ENCODE measurements around the gene NLGN2.
"Not testable (repeated sequence)": the region's sequence is repeated elsewhere in the genome, so short reads cannot be mapped to it uniquely, and the experiment has no call there.

Gene NLGN2

DNA sequence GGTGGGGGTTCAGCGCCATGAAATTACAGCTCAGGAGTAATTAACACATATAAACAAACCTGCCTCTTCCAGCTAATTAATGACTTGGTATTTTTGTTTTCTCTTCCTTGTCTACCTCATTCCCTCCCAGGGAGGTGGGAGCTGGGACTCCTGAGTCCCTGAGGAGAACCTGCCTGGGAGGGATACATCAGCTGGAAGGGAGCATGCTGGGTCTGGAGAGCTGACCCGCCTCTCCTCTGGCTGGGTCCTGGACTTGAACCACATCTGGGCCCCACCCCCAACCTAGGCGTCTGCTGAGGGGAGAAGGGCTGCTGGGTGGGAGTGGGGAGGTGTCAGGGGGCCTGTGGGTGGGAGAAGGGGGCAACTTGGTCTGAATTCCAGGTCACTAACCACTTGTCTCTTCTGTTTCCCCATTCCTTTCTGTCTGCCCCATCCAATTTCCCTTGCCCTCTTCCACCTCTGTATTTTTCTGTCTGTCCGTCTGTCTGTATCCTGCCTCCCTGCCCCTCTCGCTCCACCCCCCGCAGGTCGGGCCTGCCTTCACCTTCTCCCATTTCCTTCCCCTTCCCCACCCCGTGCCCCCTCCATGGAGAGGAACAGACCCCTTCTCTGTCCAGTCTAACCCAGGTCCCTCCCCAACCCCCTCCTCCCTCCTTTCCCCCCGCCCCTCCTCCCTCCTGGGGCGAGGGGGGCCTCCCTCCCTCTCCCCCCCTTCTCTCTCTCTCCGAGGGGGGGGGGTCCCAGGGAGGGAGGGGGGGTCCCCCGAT lies at the start of gene NLGN2:
TSS of gene NLGN2 (plus strand) at position 361 of the 767 bp plus-strand sequence. CDS start 411 bp downstream, outside the sequence.
- no peak for FAIRE-seq

GRCh38 chr17:7361906-7362305 lies 45.7 kb upstream of the NLGN2 start:
- FAIRE-seq, result no peak

DNA sequence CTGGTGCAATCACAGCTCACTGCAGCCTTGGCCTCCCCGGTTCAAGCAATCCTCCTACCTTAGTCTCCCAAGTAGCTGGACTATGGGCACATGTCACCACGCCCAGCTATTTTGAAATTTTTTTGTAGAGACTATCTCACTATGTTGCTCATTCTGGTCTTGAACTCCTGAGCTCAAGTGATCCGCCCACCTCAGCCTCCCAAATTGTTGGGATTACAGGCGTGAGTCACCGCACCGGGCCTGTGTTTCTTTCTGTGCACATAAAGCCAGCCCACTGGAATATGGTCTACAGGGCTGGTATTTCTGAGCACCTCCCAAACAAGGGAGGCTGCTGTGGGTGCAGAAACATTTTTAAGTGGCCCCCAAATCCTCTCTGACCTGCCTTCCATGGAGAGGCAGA lies 44.3 kb upstream of the NLGN2 start:
- FAIRE-seq, result no peak

DNA sequence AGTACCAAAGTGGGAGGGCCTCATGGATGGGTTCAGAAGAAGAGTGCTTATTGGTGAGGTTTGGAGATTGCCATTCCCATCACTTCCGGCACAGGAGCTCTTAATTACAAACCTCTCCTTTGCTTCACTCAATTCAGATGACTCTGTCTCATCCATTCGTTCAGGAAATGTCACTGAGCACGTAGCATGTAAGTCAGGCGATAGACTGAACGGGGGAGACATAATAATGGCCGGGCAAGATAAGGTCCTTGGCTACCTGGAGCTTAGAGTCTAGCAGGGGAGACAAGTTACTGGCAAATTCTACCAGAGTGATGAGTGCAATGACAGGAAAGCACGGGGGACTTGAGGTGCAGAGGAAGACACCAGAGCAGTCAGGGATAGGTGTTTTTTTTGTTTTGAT lies 41.7 kb upstream of the NLGN2 start:
- FAIRE-seq, result not testable (repeated sequence)

GRCh38 chr17:7367083-7367482 lies 40.6 kb upstream of the NLGN2 start:
- FAIRE-seq, result no peak

GRCh38 chr17:7367918-7368598 lies 39.6 kb upstream of the NLGN2 start:
- FAIRE-seq, result no peak

DNA sequence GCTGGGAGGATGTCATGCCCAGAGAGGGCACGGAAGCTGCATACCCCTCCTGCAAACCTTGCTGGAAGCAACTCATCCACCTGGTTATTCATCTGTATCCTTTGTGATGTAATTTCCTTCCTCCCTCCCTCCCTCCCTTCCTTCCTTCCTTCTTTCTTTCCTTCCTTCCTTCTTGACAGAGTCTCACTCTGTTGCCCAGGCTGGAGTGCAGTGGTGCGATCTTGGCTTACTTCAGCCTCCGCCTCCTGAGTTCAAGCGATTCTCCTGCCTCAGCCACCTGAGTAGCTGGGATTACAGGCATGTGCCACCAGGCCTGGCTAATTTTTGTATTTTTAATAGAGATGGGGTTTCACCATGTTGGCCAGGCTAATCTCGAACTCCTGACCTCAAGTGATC lies 39.0 kb upstream of the NLGN2 start:
- not testable (repeated sequence) for FAIRE-seq

DNA sequence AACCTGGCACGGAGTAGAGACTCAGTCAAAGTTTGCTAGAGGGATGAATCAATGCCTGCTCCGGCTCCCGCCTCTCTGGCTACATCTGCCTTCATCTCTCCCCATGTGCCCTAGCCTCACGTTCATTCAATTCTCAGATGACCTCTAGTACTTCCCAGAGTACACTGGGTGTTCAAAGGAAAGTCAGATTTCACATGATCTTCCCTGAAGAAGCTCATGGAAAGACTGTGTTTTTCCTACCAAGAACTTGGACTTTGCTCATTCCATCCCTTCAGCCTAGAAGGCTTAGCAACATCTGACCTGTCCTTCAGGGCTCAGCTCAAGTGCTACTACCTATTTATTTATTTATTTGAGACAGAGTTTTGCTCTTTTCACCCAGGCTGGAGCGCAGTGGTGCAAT lies 37.8 kb upstream of the NLGN2 start:
- FAIRE-seq, result no peak

GRCh38 chr17:7370853-7371252 lies 36.8 kb upstream of the NLGN2 start:
- no peak for FAIRE-seq

DNA sequence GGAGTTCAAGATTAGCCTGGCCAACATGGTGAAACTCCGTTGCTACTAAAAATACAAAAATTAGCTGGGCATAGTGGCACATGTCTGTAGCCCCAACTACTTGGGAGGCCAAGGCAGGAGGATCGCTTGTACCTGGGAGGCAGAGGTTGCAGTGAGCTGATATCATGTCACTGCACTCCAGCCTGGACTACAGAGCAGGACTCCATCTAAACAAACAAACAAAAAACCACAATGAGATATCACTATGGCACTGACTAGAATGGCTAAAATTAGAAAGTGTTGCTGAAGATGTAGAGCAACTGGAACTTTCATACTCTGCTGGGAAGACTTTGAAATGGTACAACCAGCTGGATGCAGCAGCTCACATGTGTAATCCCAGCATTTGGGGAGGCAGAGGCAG lies 33.3 kb upstream of the NLGN2 start:
- no peak for FAIRE-seq

GRCh38 chr17:7379134-7379533 lies 28.5 kb upstream of the NLGN2 start:
- FAIRE-seq, result no peak

DNA sequence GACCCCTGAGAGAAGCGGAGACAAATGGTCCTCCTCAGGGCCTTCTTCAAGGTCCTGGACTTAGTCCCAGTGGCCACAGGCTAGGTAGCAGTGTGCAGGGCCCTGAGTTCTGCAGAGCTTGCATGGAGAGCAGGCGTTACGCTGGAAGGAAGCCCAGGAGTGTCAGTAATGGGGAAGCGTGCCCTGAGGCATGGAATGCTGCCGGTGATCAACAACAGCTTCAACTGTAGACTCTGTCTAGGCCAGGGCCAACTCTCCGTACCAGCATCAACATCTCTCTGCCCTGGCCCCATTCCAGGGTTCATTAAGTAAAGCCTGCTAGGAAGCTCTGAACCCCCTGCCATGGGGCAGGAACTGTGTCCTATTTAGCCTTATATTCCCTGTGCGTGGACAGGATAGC lies 27.3 kb upstream of the NLGN2 start:
- no peak for FAIRE-seq

- no peak for FAIRE-seq
These were observed 26.6 kb upstream of the NLGN2 start, which contains the start of gene TNK1 for GRCh38 chr17:7380855-7381683. TNK1 (plus strand) TSS chr17:7381089; CDS start chr17:7382927, 1,838 bp downstream.

DNA sequence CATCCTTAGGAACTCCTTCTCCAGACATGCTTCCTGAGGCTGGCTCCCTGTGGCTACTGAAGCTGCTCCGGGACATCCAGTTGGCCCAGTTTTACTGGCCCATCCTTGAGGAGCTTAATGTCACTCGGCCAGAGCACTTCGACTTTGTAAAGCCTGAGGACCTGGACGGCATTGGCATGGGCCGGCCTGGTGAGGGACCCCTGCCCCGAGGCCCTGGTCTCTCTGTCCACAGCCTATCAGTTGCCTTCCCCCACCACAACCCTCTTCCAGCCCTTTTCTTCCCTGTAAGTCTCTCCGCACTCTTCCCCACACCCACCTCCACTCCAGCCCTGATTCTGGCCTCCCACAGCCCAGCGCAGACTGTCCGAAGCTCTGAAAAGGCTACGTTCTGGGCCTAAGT lies 24.7 kb upstream of the NLGN2 start:
- FAIRE-seq, result no peak

GRCh38 chr17:7383371-7383741 lies 24.3 kb upstream of the NLGN2 start:
- FAIRE-seq, result no peak

DNA sequence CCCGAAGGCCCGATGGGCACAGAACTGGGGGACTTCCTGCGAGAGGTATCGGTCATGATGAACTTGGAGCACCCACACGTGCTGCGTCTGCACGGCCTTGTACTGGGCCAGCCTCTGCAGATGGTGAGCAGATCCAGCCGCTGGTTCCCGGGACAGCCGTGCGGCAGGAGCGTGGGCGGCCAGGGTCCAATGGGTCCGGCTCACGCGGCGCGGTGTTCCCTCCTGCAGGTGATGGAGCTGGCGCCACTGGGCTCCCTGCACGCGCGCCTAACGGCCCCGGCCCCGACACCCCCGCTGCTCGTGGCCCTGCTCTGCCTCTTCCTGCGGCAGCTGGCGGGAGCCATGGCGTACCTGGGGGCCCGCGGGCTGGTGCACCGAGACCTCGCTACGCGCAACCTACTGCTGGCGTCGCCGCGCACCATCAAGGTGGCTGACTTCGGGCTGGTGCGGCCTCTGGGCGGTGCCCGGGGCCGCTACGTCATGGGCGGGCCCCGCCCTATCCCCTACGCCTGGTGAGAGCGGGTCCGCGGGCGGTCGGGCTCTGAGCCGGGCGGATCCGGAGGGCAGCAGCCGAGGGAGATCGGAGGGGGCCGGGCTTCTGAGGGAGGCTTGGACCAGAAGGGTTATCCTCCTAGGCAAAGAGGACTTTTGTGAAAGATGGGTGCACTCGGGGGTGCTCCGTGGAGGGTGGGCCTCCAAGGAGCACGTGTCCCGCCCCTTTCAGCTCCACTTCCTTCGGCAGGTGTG lies 23.7 kb upstream of the NLGN2 start:
- no peak for FAIRE-seq

DNA sequence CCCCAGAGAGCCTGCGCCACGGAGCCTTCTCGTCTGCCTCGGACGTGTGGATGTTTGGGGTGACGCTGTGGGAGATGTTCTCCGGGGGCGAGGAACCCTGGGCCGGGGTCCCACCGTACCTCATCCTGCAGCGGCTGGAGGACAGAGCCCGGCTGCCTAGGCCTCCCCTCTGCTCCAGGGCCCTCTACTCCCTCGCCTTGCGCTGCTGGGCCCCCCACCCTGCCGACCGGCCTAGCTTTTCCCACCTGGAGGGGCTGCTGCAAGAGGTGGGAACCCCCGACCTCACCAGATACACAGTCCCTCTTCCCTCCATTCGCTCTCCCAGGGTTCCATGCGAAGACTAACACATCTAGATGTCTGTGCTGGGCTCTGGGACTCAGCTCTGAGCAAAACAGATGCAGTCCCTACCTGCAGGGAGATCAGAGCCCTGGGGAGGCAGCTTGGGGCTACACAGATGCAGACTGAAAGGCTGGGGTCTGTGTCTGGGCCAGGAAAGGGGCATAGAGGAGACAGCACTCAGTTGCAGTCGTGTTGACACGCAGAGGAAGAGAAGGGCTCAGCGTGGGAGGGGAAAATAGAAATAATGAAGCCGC lies 23.1 kb upstream of the NLGN2 start:
- no peak for FAIRE-seq

- no peak for FAIRE-seq
These were observed 18.8 kb upstream of the NLGN2 start for GRCh38 chr17:7388856-7389255.

DNA sequence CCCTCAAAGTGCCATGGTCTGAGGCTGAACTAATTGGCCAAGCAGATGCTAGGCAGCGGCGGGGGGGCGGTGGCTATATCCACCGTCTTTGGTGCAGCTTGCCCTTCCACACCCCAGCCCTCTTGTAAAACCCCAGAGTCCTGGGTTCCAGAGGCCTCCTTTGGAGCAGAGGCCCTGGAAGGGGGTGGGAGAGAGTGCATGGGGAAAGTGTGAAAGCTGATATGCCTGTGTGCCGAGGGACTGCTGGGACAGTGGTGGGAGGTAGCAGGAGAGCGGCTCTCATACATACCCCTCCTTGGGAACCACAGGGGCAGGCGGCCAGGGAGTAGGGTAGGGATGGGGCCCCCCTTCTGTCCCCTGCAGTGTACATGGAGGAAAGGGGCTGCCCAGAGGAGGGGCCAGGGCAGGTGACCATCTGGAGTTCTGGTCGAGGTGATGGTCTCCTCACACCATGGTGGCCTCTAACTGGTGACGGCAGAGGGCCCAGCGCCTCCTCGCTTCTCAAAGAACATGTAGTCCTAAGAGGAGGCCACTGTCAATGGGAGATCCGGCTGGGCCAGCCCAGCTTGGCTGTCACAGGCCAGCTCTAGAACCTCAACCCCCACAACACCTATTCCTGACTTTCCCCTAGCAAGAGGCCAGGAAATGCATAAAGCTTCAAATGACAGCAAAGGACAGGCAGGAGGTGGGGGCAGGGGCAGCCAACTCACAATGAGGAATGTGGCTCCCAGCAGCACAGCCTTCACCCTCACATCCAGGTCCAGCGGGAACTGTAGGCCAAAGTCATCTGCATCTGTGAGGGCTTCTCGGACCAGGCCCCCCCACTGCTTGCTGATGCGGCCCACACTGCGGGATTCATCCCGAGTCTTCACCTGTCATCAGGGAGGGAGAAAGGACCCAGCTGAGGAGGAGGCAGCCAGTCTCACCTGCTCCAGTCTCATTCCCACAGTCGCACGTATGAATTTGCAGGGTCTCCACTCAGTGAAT lies 17.4 kb upstream of the NLGN2 start:
- no peak for FAIRE-seq

DNA sequence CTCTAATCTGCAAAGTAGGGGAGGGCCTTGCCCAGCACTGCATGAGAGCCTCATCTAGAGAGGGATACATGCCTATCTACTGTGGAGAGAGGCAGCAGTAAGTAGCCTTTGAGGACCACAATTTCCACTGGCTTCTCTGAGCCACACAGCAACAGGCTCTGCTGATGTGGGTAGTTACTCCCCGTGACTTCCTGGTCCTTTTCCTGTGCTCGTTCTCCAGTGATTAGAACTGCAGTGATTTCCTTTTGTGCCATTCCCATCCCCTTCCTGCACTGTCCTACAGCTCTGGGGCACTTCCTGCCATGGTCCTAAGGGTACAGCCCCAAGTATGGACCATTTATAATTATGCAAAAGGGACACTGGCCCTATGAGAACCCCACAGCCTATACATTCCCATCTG lies 16.3 kb upstream of the NLGN2 start:
- no peak for FAIRE-seq
